ENCODE results near the gene ADGRD2.

Gene ADGRD2

GRCh38 chr9:124412228-124412575, 38.0 kb upstream of the ADGRD2 start:
- no peak for TF ChIP-seq CTCF (IDR thresholded peaks at IDR 0.05; ENCODE audit: control extremely low read depth, extremely low read depth, low read depth, missing control alignments)
- CTCF ChIA-PET: interaction anchor here (1.0 to 1.4 kb wide), 3 partner anchors 10 to 285 kb away, joined by 4 to 8 read pairs (median 4); no protein-coding TSS in a partner anchor
- POLR2A ChIA-PET: no interaction called here
- DNase-seq (ENCODE audit: extremely low spot score): no peak

- TF ChIP-seq CTCF (IDR thresholded peaks at IDR 0.05; ENCODE audit: control extremely low read depth, extremely low read depth, low read depth, missing control alignments): no peak
- CTCF ChIA-PET: interaction anchor here (1.0 to 2.5 kb wide), 5 partner anchors 10 to 288 kb away, joined by 3 to 10 read pairs (median 7); no protein-coding TSS in a partner anchor
- POLR2A ChIA-PET: interaction anchor here (0.6 kb wide), 1 partner anchor 17 kb away, joined by 3 read pairs; no protein-coding TSS in a partner anchor
- no peak for DNase-seq (ENCODE audit: extremely low spot score)
Observed at GRCh38 chr9:124414612-124415011, 35.6 kb upstream of the ADGRD2 start.

GRCh38 chr9:124415102-124415851, 35.0 kb upstream of the ADGRD2 start, which contains the start of gene PSMB7:
TSS of gene PSMB7 (minus strand) at chr9:124415442. CDS start at chr9:124415425, 17 bp downstream.
- POLR2A ChIA-PET: no interaction called here
- TF ChIP-seq CTCF (IDR thresholded peaks at IDR 0.05; ENCODE audit: control extremely low read depth, extremely low read depth, low read depth, missing control alignments): peak; percentile 69
- DNase-seq (ENCODE audit: extremely low spot score): peak; percentile 95
- CTCF ChIA-PET: interaction anchor here (1.0 to 2.5 kb wide), 6 partner anchors 10 to 122 kb away, joined by 3 to 10 read pairs (median 5); no protein-coding TSS in a partner anchor

- CTCF ChIA-PET: interaction anchor here (0.8 to 2.5 kb wide), 6 partner anchors 11 to 121 kb away, joined by 3 to 10 read pairs (median 5); no protein-coding TSS in a partner anchor
- POLR2A ChIA-PET: no interaction called here
- DNase-seq (ENCODE audit: extremely low spot score): no peak
- TF ChIP-seq CTCF (IDR thresholded peaks at IDR 0.05; ENCODE audit: control extremely low read depth, extremely low read depth, low read depth, missing control alignments): no peak
Observed at GRCh38 chr9:124415852-124416484, 34.3 kb upstream of the ADGRD2 start.

GRCh38 chr9:124419832-124420489, 30.3 kb upstream of the ADGRD2 start:
- ChIA-PET CTCF (interaction anchor here (0.7 to 8.8 kb wide), 16 partner anchors 10 to 432 kb away, joined by 3 to 115 read pairs (median 4); no protein-coding TSS in a partner anchor), POLR2A (interaction anchor here (0.6 kb wide), 1 partner anchor 172 kb away, joined by 3 read pairs; no protein-coding TSS in a partner anchor)
- no peak for TF ChIP-seq CTCF (IDR thresholded peaks at IDR 0.05; ENCODE audit: control extremely low read depth, extremely low read depth, low read depth, missing control alignments)
- no peak for DNase-seq (ENCODE audit: extremely low spot score)

GRCh38 chr9:124420991-124421543, 29.2 kb upstream of the ADGRD2 start:
- ChIA-PET CTCF (interaction anchor here (0.9 to 8.8 kb wide), 8 partner anchors 8 to 954 kb away, joined by 3 to 115 read pairs (median 16); no protein-coding TSS in a partner anchor), POLR2A (interaction anchor here (0.6 kb wide), 1 partner anchor 173 kb away, joined by 3 read pairs; no protein-coding TSS in a partner anchor)
- no peak for DNase-seq (ENCODE audit: extremely low spot score)

More at GRCh38 chr9:124420991-124421543, 29.2 kb upstream of the ADGRD2 start:
- TF ChIP-seq CTCF (IDR thresholded peaks at IDR 0.05; ENCODE audit: control extremely low read depth, extremely low read depth, low read depth, missing control alignments): no peak

All from GM10248 (cell line).